CD4-positive, CD25-positive, alpha-beta regulatory T cell (primary cell): ENCODE measurements around the gene SENP8. TPM values are rescaled to one million over a fixed set of nuclear protein-coding genes. Genes with fewer than 3 reads are reported as not detected.
"Not testable (repeated sequence)": the region's sequence is repeated elsewhere in the genome, so short reads cannot be mapped to it uniquely, and the experiment has no call there.

Source experiments
- ATAC-seq, 2 donors: fragments of 150-1000 bp; cut with Tn5 transposase; one replicate each; pipeline ENCODE4 v1.10.0; 2021; ENCODE audit warnings: low read depth in 2 of 2, moderate number of reproducible peaks in 2 of 2, moderate library complexity in 1 of 2
- DNase-seq, 3 donors: peaks; one replicate each; pipeline versions ENCODE4 v3.0.0 to v3.0.0-alpha.2; 2012 to 2022; ENCODE audit warnings: mixed read lengths in 1 of 3
- H3K27ac ChIP-seq: one replicate; pipeline ENCODE4 v1.7.0; 2013; ENCODE audit warnings: mild to moderate bottlenecking, low read length; ENCODE audit not compliant: insufficient read depth, poor library complexity, severe bottlenecking
- H3K27me3 ChIP-seq: one replicate; pipeline ENCODE4 v1.7.0; 2013; ENCODE audit warnings: low read length; ENCODE audit not compliant: control insufficient read depth, insufficient read depth
- H3K36me3 ChIP-seq: one replicate; pipeline ENCODE4 v1.7.0; 2013; ENCODE audit warnings: mild to moderate bottlenecking, low read length, moderate library complexity; ENCODE audit not compliant: control insufficient read depth, insufficient read depth
- H3K4me1 ChIP-seq: 2 replicates; pipeline ENCODE4 v1.7.0; 2013; ENCODE audit warnings: mild to moderate bottlenecking, low read length; ENCODE audit not compliant: insufficient read depth, control insufficient read depth, poor library complexity, severe bottlenecking
- H3K4me3 ChIP-seq: one replicate; pipeline ENCODE4 v1.7.0; 2013; ENCODE audit warnings: low read depth, mild to moderate bottlenecking, low read length, moderate library complexity
- H3K9me3 ChIP-seq, 2 experiments: 1 replicate in 1 of 2; 2 replicates in 1 of 2; pipeline ENCODE4 v1.7.0; 2013; ENCODE audit warnings: low read length in 2 of 2, mild to moderate bottlenecking in 1 of 2, moderate library complexity in 1 of 2; ENCODE audit not compliant: control insufficient read depth in 2 of 2
- H3K27ac Mint-ChIP-seq, 3 donors: one replicate each; pipeline ENCODE4 v1.8.0; 2020 to 2022; ENCODE audit warnings: mild to moderate bottlenecking in 3 of 3, mixed read lengths in 3 of 3, moderate library complexity in 2 of 3
- H3K27me3 Mint-ChIP-seq: one replicate; pipeline ENCODE4 v1.8.0; 2022; ENCODE audit warnings: mild to moderate bottlenecking, mixed read lengths
- H3K36me3 Mint-ChIP-seq: one replicate; pipeline ENCODE4 v1.8.0; 2020; ENCODE audit warnings: mixed read lengths
- H3K4me1 Mint-ChIP-seq, 4 donors: one replicate each; pipeline ENCODE4 v1.8.0; 2020 to 2022; ENCODE audit warnings: mixed read lengths in 4 of 4, mild to moderate bottlenecking in 1 of 4
- H3K4me3 Mint-ChIP-seq, 4 donors: one replicate each; pipeline ENCODE4 v1.8.0; 2020 to 2022; ENCODE audit warnings: mild to moderate bottlenecking in 4 of 4, mixed read lengths in 4 of 4, moderate library complexity in 3 of 4
- H3K9me3 Mint-ChIP-seq, 7 donors: one replicate each; pipeline ENCODE4 v1.8.0; 2020 to 2022; ENCODE audit warnings: mixed read lengths in 7 of 7, mild to moderate bottlenecking in 3 of 7, moderate library complexity in 2 of 7
- polyA plus RNA-seq, 4 donors: library from polyadenylated mRNA; unstranded; fragments of 300-500 nt; fragmentation: Illumina TruSeq; gene quantifications; one replicate each; pipeline ENCODE4 v1.2.3, GENCODE V29; 2021
- total RNA-seq: library from RNA; stranded (reverse); gene quantifications from one replicate; pipeline ENCODE4 v1.2.3, GENCODE V29; 2022

SENP8 gene
- total and polyA plus RNA-seq, 5 donors from 2014 or later = 0.15 to 1.4 (median 1.3) TPM

- H3K9me3 ChIP-seq = no peaks in the 10 kb centered on the region
- H3K27ac ChIP-seq = no peak overlapping the region
- H3K27me3 ChIP-seq = no peaks in the 10 kb centered on the region
- DNase-seq = no peak
- Mint-ChIP-seq H3K9me3 (no peaks in the 10 kb centered on the region), H3K36me3 (peaks cover 9% of the 10 kb centered on the region), H3K4me1 (peaks cover 5 to 12% (median 7%) of the 10 kb centered on the region in 4 donors), H3K27me3 (no peaks in the 10 kb centered on the region), H3K27ac (no peak overlapping the region), H3K4me3 (no peak overlapping the region)
- ATAC-seq = no peak
- no peaks in the 10 kb centered on the region for H3K36me3 ChIP-seq
- H3K4me1 ChIP-seq = no peaks in the 10 kb centered on the region
- no peak overlapping the region for H3K4me3 ChIP-seq
These were observed 19.0 kb upstream of the SENP8 start for GRCh38 chr15:72099155-72099554.

GRCh38 chr15:72100551-72100950, 17.7 kb upstream of the SENP8 start:
- not testable (repeated sequence) for H3K9me3 Mint-ChIP-seq, H3K27me3 Mint-ChIP-seq, ATAC-seq, DNase-seq, H3K36me3 Mint-ChIP-seq, H3K4me3 Mint-ChIP-seq, H3K9me3 ChIP-seq, H3K27me3 ChIP-seq, H3K4me3 ChIP-seq, H3K4me1 ChIP-seq, H3K36me3 ChIP-seq, H3K27ac Mint-ChIP-seq, H3K27ac ChIP-seq
- H3K4me1 Mint-ChIP-seq = peaks cover 5 to 17% (median 11%) of the 10 kb centered on the region in 4 donors

GRCh38 chr15:72105111-72105510, 13.1 kb upstream of the SENP8 start:
- Histone ChIP-seq H3K27ac (no peak overlapping the region), H3K36me3 (no peaks in the 10 kb centered on the region), H3K27me3 (no peaks in the 10 kb centered on the region), H3K4me1 (no peaks in the 10 kb centered on the region), H3K9me3 (no peaks in the 10 kb centered on the region), H3K4me3 (no peak overlapping the region)
- DNase-seq (no peak), ATAC-seq (no peak)
- Mint-ChIP-seq H3K9me3 (no peaks in the 10 kb centered on the region), H3K27me3 (no peaks in the 10 kb centered on the region), H3K4me1 (peaks cover 0 to 15% (median 12%) of the 10 kb centered on the region in 4 donors), H3K27ac (no peak overlapping the region), H3K4me3 (no peak overlapping the region), H3K36me3 (peaks cover 3% of the 10 kb centered on the region)

- Histone ChIP-seq H3K4me3 (no peak overlapping the region), H3K27me3 (no peaks in the 10 kb centered on the region), H3K36me3 (no peaks in the 10 kb centered on the region), H3K27ac (no peak overlapping the region), H3K9me3 (no peaks in the 10 kb centered on the region), H3K4me1 (no peaks in the 10 kb centered on the region)
- ATAC-seq (no peak), DNase-seq (no peak)
- no peak overlapping the region for H3K4me3 Mint-ChIP-seq
- H3K36me3 Mint-ChIP-seq = peaks cover 7% of the 10 kb centered on the region
- no peaks in the 10 kb centered on the region for H3K27me3 Mint-ChIP-seq
- no peak overlapping the region for H3K27ac Mint-ChIP-seq
- no peaks in the 10 kb centered on the region for H3K9me3 Mint-ChIP-seq
- peaks cover 5 to 19% (median 15%) of the 10 kb centered on the region in 4 donors for H3K4me1 Mint-ChIP-seq
These were observed 12.1 kb upstream of the SENP8 start for GRCh38 chr15:72106068-72106467.

GRCh38 chr15:72110355-72110754, 7.8 kb upstream of the SENP8 start:
- no peaks in the 10 kb centered on the region for H3K27me3 ChIP-seq
- Mint-ChIP-seq H3K27me3 (no peaks in the 10 kb centered on the region), H3K4me1 (peaks cover 5 to 28% (median 19%) of the 10 kb centered on the region in 4 donors), H3K4me3 (no peak overlapping the region), H3K36me3 (peaks cover 7% of the 10 kb centered on the region), H3K27ac (no peak overlapping the region), H3K9me3 (no peaks in the 10 kb centered on the region)
- no peak overlapping the region for H3K4me3 ChIP-seq
- no peak overlapping the region for H3K27ac ChIP-seq
- H3K36me3 ChIP-seq = no peaks in the 10 kb centered on the region
- ATAC-seq (no peak), DNase-seq (no peak)
- no peaks in the 10 kb centered on the region for H3K4me1 ChIP-seq
- no peaks in the 10 kb centered on the region for H3K9me3 ChIP-seq

GRCh38 chr15:72112116-72112515, 6.1 kb upstream of the SENP8 start:
- Mint-ChIP-seq H3K4me3 (no peak overlapping the region), H3K4me1 (peaks cover 16 to 39% (median 34%) of the 10 kb centered on the region in 4 donors), H3K27me3 (no peaks in the 10 kb centered on the region), H3K36me3 (peaks cover 7% of the 10 kb centered on the region), H3K27ac (no peak overlapping the region), H3K9me3 (no peaks in the 10 kb centered on the region)
- DNase-seq = no peak
- Histone ChIP-seq H3K27me3 (no peaks in the 10 kb centered on the region), H3K9me3 (no peaks in the 10 kb centered on the region), H3K4me1 (peaks cover 9% of the 10 kb centered on the region), H3K4me3 (no peak overlapping the region), H3K36me3 (no peaks in the 10 kb centered on the region), H3K27ac (no peak overlapping the region)
- no peak for ATAC-seq

GRCh38 chr15:72112805-72113204, 5.4 kb upstream of the SENP8 start:
- DNase-seq = no peak
- ATAC-seq = no peak
- Histone ChIP-seq H3K4me1 (peaks cover 13% of the 10 kb centered on the region), H3K4me3 (no peak overlapping the region), H3K27ac (no peak overlapping the region), H3K27me3 (no peaks in the 10 kb centered on the region), H3K36me3 (no peaks in the 10 kb centered on the region), H3K9me3 (no peaks in the 10 kb centered on the region)
- H3K27me3 Mint-ChIP-seq = no peaks in the 10 kb centered on the region
- H3K27ac Mint-ChIP-seq = no peak overlapping the region
- peak overlapping the region in 1 of 4 donors; percentile 76 for H3K4me3 Mint-ChIP-seq
- peaks cover 0 to 1% (median 0%) of the 10 kb centered on the region in 7 donors for H3K9me3 Mint-ChIP-seq
- peaks cover 16 to 39% (median 35%) of the 10 kb centered on the region in 4 donors for H3K4me1 Mint-ChIP-seq
- peaks cover 7% of the 10 kb centered on the region for H3K36me3 Mint-ChIP-seq

- peak overlapping the region in 2 of 4 donors; percentile 4 to 76 for H3K4me3 Mint-ChIP-seq
- no peaks in the 10 kb centered on the region for H3K27me3 Mint-ChIP-seq
- no peak for ATAC-seq
- no peak overlapping the region for H3K4me3 ChIP-seq
- H3K27ac ChIP-seq = no peak overlapping the region
- H3K9me3 ChIP-seq = no peaks in the 10 kb centered on the region
- H3K36me3 Mint-ChIP-seq = peaks cover 4% of the 10 kb centered on the region
- no peak for DNase-seq
- no peak overlapping the region for H3K27ac Mint-ChIP-seq
- H3K27me3 ChIP-seq = no peaks in the 10 kb centered on the region
- peaks cover 13% of the 10 kb centered on the region for H3K4me1 ChIP-seq
- no peaks in the 10 kb centered on the region for H3K36me3 ChIP-seq
- H3K9me3 Mint-ChIP-seq = peaks cover 0 to 1% (median 0%) of the 10 kb centered on the region in 7 donors
- H3K4me1 Mint-ChIP-seq = peaks cover 16 to 39% (median 33%) of the 10 kb centered on the region in 4 donors
These were observed 4.7 kb upstream of the SENP8 start for GRCh38 chr15:72113347-72114031.
